Panc1 (cell line): Measurements from ENCODE around the gene RABGAP1L.

Source experiments
- CTCF ChIP-seq: fragments of 450-650 bp; IDR thresholded peaks from 2 replicates; pipeline ENCODE4 v1.5.1; 2017; ENCODE audit warnings: mild to moderate bottlenecking
- POLR2AphosphoS5 ChIP-seq: IDR thresholded peaks from 2 replicates; pipeline ENCODE4 v1.6.1; 2012; ENCODE audit warnings: mild to moderate bottlenecking, low read depth, low read length, moderate library complexity
- REST ChIP-seq, 2 experiments: IDR thresholded peaks; 2 replicates each; pipeline ENCODE4 v1.6.1; 2011 to 2012; ENCODE audit warnings: low read depth in 2 of 2, control low read depth in 1 of 2, low read length in 1 of 2, mild to moderate bottlenecking in 1 of 2, moderate library complexity in 1 of 2; ENCODE audit not compliant: insufficient read depth in 1 of 2
- SIN3A ChIP-seq: IDR thresholded peaks from 2 replicates; pipeline ENCODE4 v1.6.1; 2012; ENCODE audit warnings: low read depth, mild to moderate bottlenecking, low read length, moderate library complexity, borderline replicate concordance; ENCODE audit not compliant: insufficient read depth

GRCh38 chr1:174949645-174950044 is 790.3 kb downstream of the RABGAP1L start:
- TF ChIP-seq CTCF, result no peak
- no peak for TF ChIP-seq POLR2AphosphoS5
- no peak for TF ChIP-seq REST (IDR thresholded peaks at IDR 0.05; ENCODE audit: insufficient read depth in 1 of 2, low read depth in 2 of 2, low read length in 1 of 2)
- TF ChIP-seq SIN3A, result no peak
